ENCODE measurements around the gene UFC1.

The UFC1 gene

DNA sequence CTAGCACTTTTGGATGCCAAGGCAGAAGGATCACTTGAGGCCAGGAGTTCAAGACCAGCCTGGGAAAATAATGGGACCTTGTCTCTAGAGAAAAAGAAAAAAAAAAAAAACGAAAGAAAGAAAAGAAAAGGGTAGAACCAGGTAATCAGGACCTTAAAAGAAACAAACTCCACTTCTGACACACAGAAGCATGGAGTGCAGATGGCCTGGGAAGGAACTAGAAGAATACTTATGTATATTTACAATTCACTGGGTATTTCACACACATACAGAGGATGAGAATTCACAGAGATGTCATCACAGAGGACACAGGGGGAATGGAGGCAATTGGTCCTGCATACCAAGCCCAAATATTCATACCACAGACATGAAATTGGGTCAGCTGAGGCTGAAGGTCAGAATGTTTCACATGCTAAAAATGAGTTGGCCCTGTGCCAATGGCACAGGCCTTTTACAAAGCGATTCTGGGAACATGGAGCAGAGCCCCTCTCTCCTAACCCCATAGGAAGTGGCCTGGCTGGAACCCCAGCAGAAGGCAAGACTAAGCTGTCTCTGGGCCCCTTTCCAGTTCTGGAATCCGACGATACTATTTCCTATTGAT is 19.1 kb downstream of the UFC1 start:
- H3K4me3 ChIP-seq (ENCODE audit: low read depth, low read length) = no peak overlapping the region
- no peak overlapping the region for H3K27ac ChIP-seq
- no peak for DNase-seq
- H3K36me3 ChIP-seq = peaks cover 76% of the 10 kb centered on the region
- no peaks in the 10 kb centered on the region for H3K27me3 ChIP-seq (ENCODE audit: insufficient read depth, low read depth, severe bottlenecking)
- TF ChIP-seq, protein P1, sequence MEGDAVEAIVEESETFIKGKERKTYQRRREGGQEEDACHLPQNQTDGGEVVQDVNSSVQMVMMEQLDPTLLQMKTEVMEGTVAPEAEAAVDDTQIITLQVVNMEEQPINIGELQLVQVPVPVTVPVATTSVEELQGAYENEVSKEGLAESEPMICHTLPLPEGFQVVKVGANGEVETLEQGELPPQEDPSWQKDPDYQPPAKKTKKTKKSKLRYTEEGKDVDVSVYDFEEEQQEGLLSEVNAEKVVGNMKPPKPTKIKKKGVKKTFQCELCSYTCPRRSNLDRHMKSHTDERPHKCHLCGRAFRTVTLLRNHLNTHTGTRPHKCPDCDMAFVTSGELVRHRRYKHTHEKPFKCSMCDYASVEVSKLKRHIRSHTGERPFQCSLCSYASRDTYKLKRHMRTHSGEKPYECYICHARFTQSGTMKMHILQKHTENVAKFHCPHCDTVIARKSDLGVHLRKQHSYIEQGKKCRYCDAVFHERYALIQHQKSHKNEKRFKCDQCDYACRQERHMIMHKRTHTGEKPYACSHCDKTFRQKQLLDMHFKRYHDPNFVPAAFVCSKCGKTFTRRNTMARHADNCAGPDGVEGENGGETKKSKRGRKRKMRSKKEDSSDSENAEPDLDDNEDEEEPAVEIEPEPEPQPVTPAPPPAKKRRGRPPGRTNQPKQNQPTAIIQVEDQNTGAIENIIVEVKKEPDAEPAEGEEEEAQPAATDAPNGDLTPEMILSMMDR (IDR thresholded peaks at IDR 0.05; ENCODE audit: low read depth, low read length) = no peak
- no peaks in the 10 kb centered on the region for H3K9me3 ChIP-seq (ENCODE audit: severe bottlenecking)

- no peak for DNase-seq
- H3K9me3 ChIP-seq (ENCODE audit: severe bottlenecking) = no peaks in the 10 kb centered on the region
- H3K4me3 ChIP-seq (ENCODE audit: low read depth, low read length) = no peak overlapping the region
- TF ChIP-seq, protein P1 (IDR thresholded peaks at IDR 0.05; ENCODE audit: low read depth, low read length) = no peak
- no peaks in the 10 kb centered on the region for H3K27me3 ChIP-seq (ENCODE audit: insufficient read depth, low read depth, severe bottlenecking)
- peaks cover 72% of the 10 kb centered on the region for H3K36me3 ChIP-seq
- no peak overlapping the region for H3K27ac ChIP-seq
Observed at GRCh38 chr1:161173711-161174110, 19.9 kb downstream of the UFC1 start.

DNA sequence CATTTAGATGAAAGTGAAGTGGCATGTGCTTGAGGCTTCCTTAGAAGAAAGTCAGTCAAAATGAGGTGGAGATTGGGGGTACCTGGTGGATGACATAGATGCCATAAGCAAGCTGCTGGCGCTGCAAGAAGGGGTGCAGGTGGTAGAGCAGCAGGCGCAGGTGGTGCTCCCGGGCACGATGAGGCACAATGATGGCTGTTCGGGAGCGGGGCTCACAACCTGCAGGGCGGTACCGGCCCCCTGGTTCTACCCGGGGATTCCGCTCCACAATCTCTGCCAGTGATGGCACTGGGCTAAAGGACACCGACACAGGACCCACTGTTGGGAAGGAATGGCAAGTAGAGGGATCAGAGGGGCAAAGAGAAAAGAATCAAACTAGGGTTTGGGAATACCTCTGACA is 21.1 kb downstream of the UFC1 start:
- Histone ChIP-seq H3K27ac (no peak overlapping the region), H3K4me3 (ENCODE audit: low read depth, low read length) (no peak overlapping the region), H3K9me3 (ENCODE audit: severe bottlenecking) (no peaks in the 10 kb centered on the region), H3K36me3 (peaks cover 60% of the 10 kb centered on the region), H3K27me3 (ENCODE audit: insufficient read depth, low read depth, severe bottlenecking) (no peaks in the 10 kb centered on the region)
- DNase-seq = no peak
- TF ChIP-seq, protein P1 (IDR thresholded peaks at IDR 0.05; ENCODE audit: low read depth, low read length) = no peak

GRCh38 chr1:161175771-161176453 is 22.1 kb downstream of the UFC1 start:
- H3K4me3 ChIP-seq (ENCODE audit: low read depth, low read length) = no peak overlapping the region
- no peaks in the 10 kb centered on the region for H3K27me3 ChIP-seq (ENCODE audit: insufficient read depth, low read depth, severe bottlenecking)
- DNase-seq = no peak
- H3K27ac ChIP-seq = no peak overlapping the region
- H3K36me3 ChIP-seq = peaks cover 50% of the 10 kb centered on the region
- TF ChIP-seq, protein P1 (IDR thresholded peaks at IDR 0.05; ENCODE audit: low read depth, low read length) = no peak
- no peaks in the 10 kb centered on the region for H3K9me3 ChIP-seq (ENCODE audit: severe bottlenecking)

- Histone ChIP-seq H3K36me3 (peaks cover 44% of the 10 kb centered on the region), H3K9me3 (ENCODE audit: severe bottlenecking) (no peaks in the 10 kb centered on the region), H3K4me3 (ENCODE audit: low read depth, low read length) (peak overlapping the region; percentile 65), H3K27me3 (ENCODE audit: insufficient read depth, low read depth, severe bottlenecking) (no peaks in the 10 kb centered on the region), H3K27ac (peak overlapping the region; percentile 82)
- TF ChIP-seq, protein P1 (IDR thresholded peaks at IDR 0.05; ENCODE audit: low read depth, low read length) = no peak
- DNase-seq = no peak
Observed at GRCh38 chr1:161176468-161177111, 22.8 kb downstream of the UFC1 start.

Data from WERI-Rb-1 (cell line).